ENCODE data around the gene KLHL25. TPM values are rescaled to one million over a fixed set of nuclear protein-coding genes. Genes with fewer than 3 reads are reported as not detected.

The KLHL25 gene
- total and polyA plus RNA-seq, 2 experiments from 2014 or later: 10.9 to 18.0 TPM

GRCh38 chr15:85722374-85723152 lies 72.2 kb downstream of the KLHL25 start:
- Histone ChIP-seq H3K27ac (no peak overlapping the region), H3K9me3 (ENCODE audit: low read depth) (no peaks in the 10 kb centered on the region), H3K27me3 (no peaks in the 10 kb centered on the region), H3K4me3 (no peak overlapping the region), H3K36me3 (peaks cover 59% of the 10 kb centered on the region), H3K4me1 (ENCODE audit: low read depth) (peaks cover 24% of the 10 kb centered on the region)
- no peak for TF ChIP-seq CTCF (IDR thresholded peaks at IDR 0.05; ENCODE audit: low read depth, low read length)
- DNase-seq (ENCODE audit: low read depth in 1 of 2, low spot score in 1 of 2): no peak

GRCh38 chr15:85718981-85719380 lies 75.7 kb downstream of the KLHL25 start:
- H3K36me3 ChIP-seq: peaks cover 42% of the 10 kb centered on the region
- no peak overlapping the region for H3K27ac ChIP-seq
- no peaks in the 10 kb centered on the region for H3K9me3 ChIP-seq (ENCODE audit: low read depth)
- H3K4me1 ChIP-seq (ENCODE audit: low read depth): peaks cover 31% of the 10 kb centered on the region
- no peaks in the 10 kb centered on the region for H3K27me3 ChIP-seq
- H3K4me3 ChIP-seq: no peak overlapping the region
- DNase-seq (ENCODE audit: low read depth in 1 of 2, low spot score in 1 of 2): no peak
- no peak for TF ChIP-seq CTCF (IDR thresholded peaks at IDR 0.05; ENCODE audit: low read depth, low read length)

- H3K9me3 ChIP-seq (ENCODE audit: low read depth): no peaks in the 10 kb centered on the region
- TF ChIP-seq CTCF (IDR thresholded peaks at IDR 0.05; ENCODE audit: low read depth, low read length): no peak
- no peak for DNase-seq (ENCODE audit: low read depth in 1 of 2, low spot score in 1 of 2)
- H3K4me3 ChIP-seq: no peak overlapping the region
- no peak overlapping the region for H3K27ac ChIP-seq
- H3K4me1 ChIP-seq (ENCODE audit: low read depth): peaks cover 29% of the 10 kb centered on the region
- H3K36me3 ChIP-seq: peaks cover 36% of the 10 kb centered on the region
- H3K27me3 ChIP-seq: no peaks in the 10 kb centered on the region
These were observed 76.3 kb downstream of the KLHL25 start for GRCh38 chr15:85718271-85718971.

- no peak for DNase-seq (ENCODE audit: low read depth in 1 of 2, low spot score in 1 of 2)
- H3K9me3 ChIP-seq (ENCODE audit: low read depth): no peaks in the 10 kb centered on the region
- no peaks in the 10 kb centered on the region for H3K27me3 ChIP-seq
- H3K4me3 ChIP-seq: no peak overlapping the region
- H3K4me1 ChIP-seq (ENCODE audit: low read depth): peaks cover 25% of the 10 kb centered on the region
- peak overlapping the region; percentile 73 for H3K27ac ChIP-seq
- H3K36me3 ChIP-seq: peaks cover 30% of the 10 kb centered on the region
- TF ChIP-seq CTCF (IDR thresholded peaks at IDR 0.05; ENCODE audit: low read depth, low read length): no peak
These were observed 77.5 kb downstream of the KLHL25 start for GRCh38 chr15:85717212-85717611.

- TF ChIP-seq CTCF (IDR thresholded peaks at IDR 0.05; ENCODE audit: low read depth, low read length): no peak
- H3K4me1 ChIP-seq (ENCODE audit: low read depth): peaks cover 22% of the 10 kb centered on the region
- H3K9me3 ChIP-seq (ENCODE audit: low read depth): no peaks in the 10 kb centered on the region
- peak in 1 of 2 donors; percentile 58 for DNase-seq (ENCODE audit: low read depth in 1 of 2, low spot score in 1 of 2)
- no peaks in the 10 kb centered on the region for H3K27me3 ChIP-seq
- H3K27ac ChIP-seq: peak overlapping the region; percentile 73
- H3K4me3 ChIP-seq: peak overlapping the region; percentile 5
- H3K36me3 ChIP-seq: peaks cover 22% of the 10 kb centered on the region
These were observed 78.5 kb downstream of the KLHL25 start for GRCh38 chr15:85716261-85716660.

Measured in cardiac muscle cell (in vitro differentiated cells and primary cell).